ENCODE results near the gene TNFRSF1A. TPM values are rescaled to one million over a fixed set of nuclear protein-coding genes. Genes with fewer than 3 reads are reported as not detected.
A peak's percentile ranks its signal among the peaks of the same experiment; 100 is the strongest.

Gene TNFRSF1A
- total and polyA plus RNA-seq, 2 of the 13 experiments (the other 11 are each of a cell fraction or from before 2014, with no cell fraction given), result 41.5 to 61.2 TPM

GRCh38 chr12:6294156-6295093 is 47.5 kb downstream of the TNFRSF1A start (continued):
- no peak for TF ChIP-seq KIAA2018 (CRISPR knock-in tag; IDR thresholded peaks at IDR 0.05; ENCODE audit: borderline replicate concordance)
- no peak for TF ChIP-seq FOXP1 (IDR thresholded peaks at IDR 0.05)
- peak; percentile 78 for TF ChIP-seq FOXP1 (CRISPR knock-in tag; IDR thresholded peaks at IDR 0.05)
- TF ChIP-seq ZFYVE20 (CRISPR knock-in tag; IDR thresholded peaks at IDR 0.05; ENCODE audit: borderline replicate concordance, low read depth), result no peak
- TF ChIP-seq MIER3 (CRISPR knock-in tag; IDR thresholded peaks at IDR 0.05; ENCODE audit: borderline replicate concordance), result no peak
- TF ChIP-seq MED8 (CRISPR knock-in tag; IDR thresholded peaks at IDR 0.05; ENCODE audit: insufficient replicate concordance), result no peak
- TF ChIP-seq ZBTB7B (CRISPR knock-in tag; IDR thresholded peaks at IDR 0.05), result peak; percentile 43; the same call in 1 of the 2 replicates
- TF ChIP-seq ZNF282 (IDR thresholded peaks at IDR 0.05; ENCODE audit: partially characterized antibody), result no peak
- no peak for TF ChIP-seq KAT7 (CRISPR knock-in tag; IDR thresholded peaks at IDR 0.05; ENCODE audit: borderline replicate concordance)
- no peak for TF ChIP-seq ZNF460 (CRISPR knock-in tag; IDR thresholded peaks at IDR 0.05; ENCODE audit: borderline replicate concordance)
- no peak for TF ChIP-seq ZNF709 (CRISPR knock-in tag; IDR thresholded peaks at IDR 0.05)
- TF ChIP-seq ZNF749 (CRISPR knock-in tag; IDR thresholded peaks at IDR 0.05; ENCODE audit: borderline replicate concordance), result no peak
- TF ChIP-seq ZNF577 (CRISPR knock-in tag; IDR thresholded peaks at IDR 0.05; ENCODE audit: borderline replicate concordance, low read depth), result no peak
- no peak for TF ChIP-seq ATAD3A (CRISPR knock-in tag; IDR thresholded peaks at IDR 0.05)
- no peak for TF ChIP-seq KLF12 (CRISPR knock-in tag; IDR thresholded peaks at IDR 0.05; ENCODE audit: borderline replicate concordance)
- no peak for TF ChIP-seq SYNCRIP (IDR thresholded peaks at IDR 0.05; ENCODE audit: insufficient read depth, low read depth, low read length)
- TF ChIP-seq NRL (CRISPR knock-in tag; IDR thresholded peaks at IDR 0.05; ENCODE audit: borderline replicate concordance), result no peak
- TF ChIP-seq SOX6 (IDR thresholded peaks at IDR 0.05), result no peak
- TF ChIP-seq SOX6 (CRISPR knock-in tag; IDR thresholded peaks at IDR 0.05), result peak; percentile 66
- TF ChIP-seq HNRNPL (IDR thresholded peaks at IDR 0.05; ENCODE audit: low read depth, low read length), result no peak
- no peak for TF ChIP-seq GFI1 (CRISPR knock-in tag; IDR thresholded peaks at IDR 0.05; ENCODE audit: borderline replicate concordance)
- TF ChIP-seq HMG20A (CRISPR knock-in tag; IDR thresholded peaks at IDR 0.05; ENCODE audit: borderline replicate concordance), result no peak; the same call in 1 of the 2 replicates
- no peak for TF ChIP-seq MLLT10 (CRISPR knock-in tag; IDR thresholded peaks at IDR 0.05)
- no peak for TF ChIP-seq ZNF616 (CRISPR knock-in tag; IDR thresholded peaks at IDR 0.05; ENCODE audit: low read depth)
